Measurements from ENCODE around the gene CAND2.

Gene CAND2

GRCh38 chr3:12758025-12758781 is 38.3 kb upstream of the CAND2 start:
- POLR2A ChIA-PET = no interaction called here
- TF ChIP-seq CTCF (IDR thresholded peaks at IDR 0.05; ENCODE audit: control extremely low read depth, extremely low read depth, low read depth, missing control alignments) = no peak
- peak; percentile 63 for DNase-seq (ENCODE audit: extremely low spot score)
- CTCF ChIA-PET = interaction anchor here (1.0 to 2.6 kb wide), 5 partner anchors 29 to 83 kb away, joined by 3 to 8 read pairs (median 6); partner anchors contain the start of gene RPL32

GRCh38 chr3:12759097-12759679 is 37.3 kb upstream of the CAND2 start, which contains the start of gene TMEM40:
Gene TMEM40, minus strand, starts transcription at chr3:12759259. Its CDS starts 9,427 bp downstream, at chr3:12749832.
- ChIA-PET CTCF (interaction anchor here (0.8 to 2.6 kb wide), 7 partner anchors 11 to 82 kb away, joined by 3 to 8 read pairs (median 4); partner anchors contain the start of gene RPL32), POLR2A (no interaction called here)
- DNase-seq (ENCODE audit: extremely low spot score) = no peak
- TF ChIP-seq CTCF (IDR thresholded peaks at IDR 0.05; ENCODE audit: control extremely low read depth, extremely low read depth, low read depth, missing control alignments) = no peak

GRCh38 chr3:12759693-12760565 is 36.6 kb upstream of the CAND2 start:
- CTCF ChIA-PET = interaction anchor here (0.8 to 2.6 kb wide), 6 partner anchors 11 to 82 kb away, joined by 3 to 8 read pairs (median 4); partner anchors contain the start of gene RPL32
- DNase-seq (ENCODE audit: extremely low spot score) = no peak
- TF ChIP-seq CTCF (IDR thresholded peaks at IDR 0.05; ENCODE audit: control extremely low read depth, extremely low read depth, low read depth, missing control alignments) = no peak
- POLR2A ChIA-PET = no interaction called here

- ChIA-PET CTCF (interaction anchor here (1.4 to 2.3 kb wide), 3 partner anchors 10 to 23 kb away, joined by 3 to 7 read pairs (median 7); no protein-coding TSS in a partner anchor), POLR2A (interaction anchor here (0.6 kb wide), 1 partner anchor 57 kb away, joined by 3 read pairs; no protein-coding TSS in a partner anchor)
- no peak for DNase-seq (ENCODE audit: extremely low spot score)
- TF ChIP-seq CTCF (IDR thresholded peaks at IDR 0.05; ENCODE audit: control extremely low read depth, extremely low read depth, low read depth, missing control alignments) = no peak
Observed at GRCh38 chr3:12764171-12764776, 32.2 kb upstream of the CAND2 start.

- ChIA-PET POLR2A (no interaction called here), CTCF (no interaction called here)
- no peak for TF ChIP-seq CTCF (IDR thresholded peaks at IDR 0.05; ENCODE audit: control extremely low read depth, extremely low read depth, low read depth, missing control alignments)
- no peak for DNase-seq (ENCODE audit: extremely low spot score)
Observed at GRCh38 chr3:12766541-12766940, 29.9 kb upstream of the CAND2 start.
